ENCODE data around the gene PRDM13.
"Not testable (repeated sequence)": the region's sequence is repeated elsewhere in the genome, so short reads cannot be mapped to it uniquely, and the experiment has no call there.

Gene PRDM13

DNA sequence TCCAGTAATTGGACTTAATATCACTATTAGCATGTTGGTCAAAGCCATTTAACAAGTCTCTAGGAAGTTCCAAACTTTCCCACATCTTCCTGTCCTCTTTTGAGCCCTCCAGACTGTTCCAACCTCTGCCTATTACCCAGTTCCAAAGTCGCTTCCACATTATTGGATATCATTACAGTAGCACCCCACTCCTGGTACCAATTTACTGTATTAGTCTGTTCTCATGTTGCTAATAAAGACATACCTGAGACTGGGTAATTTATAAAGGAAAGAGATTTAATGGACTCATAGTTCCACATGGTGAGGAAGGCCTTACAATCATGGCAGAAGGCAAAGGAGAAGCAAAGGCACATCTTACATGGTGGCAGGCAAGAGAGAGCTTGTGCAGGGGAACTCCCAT lies 31.7 kb downstream of the PRDM13 start:
- DNase-seq: not testable (repeated sequence)

DNA sequence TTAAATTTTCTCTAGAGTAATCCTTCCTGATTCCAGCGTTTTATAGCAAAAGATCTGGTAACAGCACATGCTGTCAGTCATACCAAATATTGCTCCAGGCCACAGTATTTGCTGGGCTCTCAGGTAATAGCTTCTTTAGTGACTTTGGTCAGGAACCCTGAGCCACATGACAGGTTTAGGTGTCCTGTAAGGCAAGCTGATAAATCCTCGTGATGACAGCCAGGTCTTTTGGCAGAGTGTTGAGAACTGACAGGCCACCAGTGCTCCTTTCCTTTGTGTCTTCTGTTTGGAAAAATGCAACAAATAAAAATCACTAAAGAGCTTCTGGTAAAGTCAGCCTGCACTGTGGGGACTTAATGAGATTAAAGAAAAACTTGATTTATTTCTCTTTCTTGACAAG lies 34.6 kb downstream of the PRDM13 start:
- DNase-seq: no peak

DNA sequence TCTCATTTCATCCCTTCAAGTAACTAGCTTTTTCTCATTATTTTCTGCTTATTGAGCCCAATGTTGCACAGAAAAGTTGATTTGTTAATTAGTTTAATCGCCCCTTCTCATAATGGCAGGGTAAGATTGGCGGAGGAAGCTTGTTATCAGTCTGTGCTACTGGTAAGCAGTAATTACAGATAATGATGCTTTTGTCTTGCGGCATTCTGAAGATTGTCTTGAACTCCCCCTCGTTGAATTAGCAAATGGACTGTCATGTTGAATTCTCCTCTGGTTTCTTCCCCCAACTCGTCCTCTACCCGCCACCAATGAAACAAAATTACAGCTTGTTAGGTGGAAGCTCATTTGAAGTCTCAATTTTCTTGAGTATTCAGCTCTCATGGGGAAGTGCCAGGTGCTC lies 39.4 kb downstream of the PRDM13 start:
- DNase-seq: no peak

- DNase-seq: not testable (repeated sequence)
These were observed 43.5 kb downstream of the PRDM13 start for GRCh38 chr6:99650091-99650571.

DNA sequence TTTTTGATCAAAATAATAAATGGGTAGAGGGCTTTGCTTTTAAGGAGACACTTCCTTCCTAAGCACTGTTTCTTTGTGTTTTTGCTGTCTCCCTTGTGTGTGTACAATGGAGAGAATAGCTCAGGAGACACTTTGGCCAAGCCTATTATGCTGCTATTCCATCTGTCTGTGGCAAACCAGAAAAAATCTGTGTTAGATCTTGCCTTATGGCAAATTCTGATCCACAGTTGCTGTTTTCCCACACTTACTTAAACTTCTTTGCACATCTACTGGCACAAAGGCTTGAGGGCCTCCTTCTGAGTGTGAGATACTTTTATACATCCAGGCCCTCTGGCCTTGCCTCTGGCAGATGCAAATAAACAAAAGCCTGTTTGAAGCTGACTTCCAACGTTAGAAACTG lies 53.6 kb downstream of the PRDM13 start:
- DNase-seq: no peak

- DNase-seq: no peak
These were observed 55.2 kb downstream of the PRDM13 start for GRCh38 chr6:99661870-99662269.

- no peak for DNase-seq
These were observed 56.0 kb downstream of the PRDM13 start for GRCh38 chr6:99662616-99663015.

Measured in NCI-H774 (cell line).